ENCODE measurements around the gene ARID5B. TPM values are rescaled to one million over a fixed set of nuclear protein-coding genes. Genes with fewer than 3 reads are reported as not detected.

Gene ARID5B
- total and polyA plus RNA-seq, 2 of the 4 experiments (the other 2 are of a cell fraction): 41.0 to 125 TPM

- Histone ChIP-seq H2AFZ (replicated peaks; ENCODE audit: low read length, poor library complexity) (peak overlapping the region; percentile 36), H4K8ac (ENCODE audit: low read depth in 2 of 2, low read length in 2 of 2) (peak overlapping the region; percentile 4 to 81; a peak in 2 of 4 replicates), H3K79me1 (ENCODE audit: low read depth in 1 of 2, low read length in 2 of 2) (no peaks in the 10 kb centered on the region), H3K23ac (ENCODE audit: low read depth, low read length) (0 out of 2 replicates have a peak overlapping the region, but pooled peaks have one; percentile 14), H2BK20ac (ENCODE audit: low read depth, low read length) (peak overlapping the region; percentile 84), H3K9me1 (ENCODE audit: insufficient read depth, low read length) (peaks cover 2% of the 10 kb centered on the region; the same call in 1 of the 2 replicates), H4K91ac (ENCODE audit: insufficient read depth, low read depth, low read length) (peak overlapping the region; percentile 74), H3K27ac (ENCODE audit: insufficient read depth, low read length) (peak overlapping the region; percentile 76; the same call in 1 of the 2 replicates), H2AK5ac (ENCODE audit: low read depth, low read length) (peak overlapping the region; percentile 90), H3K9ac (ENCODE audit: low read depth, low read length) (peak overlapping the region; percentile 16; the same call in 1 of the 2 replicates), H4K20me1 (ENCODE audit: insufficient read depth, low read length) (no peaks in the 10 kb centered on the region), H3K27me3 (ENCODE audit: control insufficient read depth, insufficient read depth, low read length) (no peaks in the 10 kb centered on the region), H3K4ac (ENCODE audit: low read depth, low read length) (peak overlapping the region; percentile 85), H2AK9ac (replicated peaks; ENCODE audit: low read depth, low read length, poor library complexity) (no peak overlapping the region), H3K9me3 (ENCODE audit: control insufficient read depth, insufficient read depth, low read length) (no peaks in the 10 kb centered on the region), H4K5ac (ENCODE audit: low read depth, low read length) (peak overlapping the region; percentile 75), H3K4me2 (ENCODE audit: low read depth, low read length) (peak overlapping the region; percentile 29; the same call in 1 of the 2 replicates), H3K36me3 (ENCODE audit: control insufficient read depth, insufficient read depth, low read length) (no peaks in the 10 kb centered on the region), H3K4me1 (ENCODE audit: control insufficient read depth, insufficient read depth, low read length) (peaks cover 17% of the 10 kb centered on the region), H2BK15ac (ENCODE audit: low read depth, low read length) (peak overlapping the region; percentile 77; the same call in 1 of the 3 replicates), H2BK120ac (ENCODE audit: low read depth, low read length) (peak overlapping the region; percentile 93), H3K56ac (ENCODE audit: extremely low read depth, insufficient read depth, low read length) (no peak overlapping the region), H3K18ac (ENCODE audit: low read depth, low read length) (peak overlapping the region; percentile 93), H3K14ac (replicated peaks; ENCODE audit: low read depth, low read length) (peak overlapping the region; percentile 84), H3K4me3 (ENCODE audit: insufficient read depth, low read depth, low read length) (no peak overlapping the region), H2BK5ac (ENCODE audit: low read depth, low read length, poor library complexity, severe bottlenecking) (no peak overlapping the region)
- dilution Hi-C loops (cut with HindIII; ENCODE audit: low sequenced_read_pairs, unreplicated experiment) (no loop called here), intact Hi-C loops (cut with micrococcal nuclease) (no loop called here), in situ Hi-C loops (cut with MboI; ENCODE audit: low sequenced_read_pairs) (no loop called here)
- no TSS peak for BruUV-seq (replicated peaks)
- WGBS, 2 experiments (ENCODE audit: extremely low coverage in 2 of 2, insufficient read length in 1 of 2): no CpG with 5 or more reads among the region's 3 CpGs
- DNase-seq (no peak), ATAC-seq (ENCODE audit: low read depth) (no peak)
- TF ChIP-seq USF2 (IDR thresholded peaks at IDR 0.05; ENCODE audit: low read depth, low read length): no peak
- no peak for TF ChIP-seq BHLHE40 (IDR thresholded peaks at IDR 0.05; ENCODE audit: low read depth, low read length)
- no peak for TF ChIP-seq FOS (IDR thresholded peaks at IDR 0.05; ENCODE audit: low read depth, low read length)
- TF ChIP-seq MXI1 (IDR thresholded peaks at IDR 0.05; ENCODE audit: borderline replicate concordance, low read depth, low read length): no peak
- no peak for TF ChIP-seq CEBPB (IDR thresholded peaks at IDR 0.05; ENCODE audit: low read depth, low read length)
- no peak for TF ChIP-seq ELK1 (IDR thresholded peaks at IDR 0.05; ENCODE audit: borderline replicate concordance, low read depth, low read length)
- TF ChIP-seq MAZ (IDR thresholded peaks at IDR 0.05; ENCODE audit: borderline replicate concordance, low read depth, low read length): no peak
- TF ChIP-seq SMC3 (IDR thresholded peaks at IDR 0.05; ENCODE audit: low read depth, low read length): no peak
- TF ChIP-seq MAFK (IDR thresholded peaks at IDR 0.05; ENCODE audit: low read depth, low read length): no peak
- no peak for TF ChIP-seq CTCF (conservative IDR thresholded peaks at IDR 0.05; ENCODE audit: low read depth, low read length)
- TF ChIP-seq NFE2L2 (IDR thresholded peaks at IDR 0.05; ENCODE audit: low read depth, low read length): no peak
- ChIA-PET POLR2A (ENCODE audit: unreplicated experiment) (interaction anchor here (0.6 kb wide), 1 partner anchor 33 kb away, joined by 4 read pairs; no protein-coding TSS in a partner anchor), CTCF (no interaction called here)
Measured at GRCh38 chr10:61870526-61870895, 31.0 kb upstream of the ARID5B start.
